GM19395 (cell line): ENCODE measurements around the gene GABRP.

Source experiments
- ATAC-seq: cut with Tn5 transposase; IDR thresholded peaks from one replicate; pipeline ENCODE4 v1.9.1; 2021; ENCODE audit warnings: mild to moderate bottlenecking, moderate library complexity; ENCODE audit not compliant: unreplicated experiment

Gene GABRP

DNA sequence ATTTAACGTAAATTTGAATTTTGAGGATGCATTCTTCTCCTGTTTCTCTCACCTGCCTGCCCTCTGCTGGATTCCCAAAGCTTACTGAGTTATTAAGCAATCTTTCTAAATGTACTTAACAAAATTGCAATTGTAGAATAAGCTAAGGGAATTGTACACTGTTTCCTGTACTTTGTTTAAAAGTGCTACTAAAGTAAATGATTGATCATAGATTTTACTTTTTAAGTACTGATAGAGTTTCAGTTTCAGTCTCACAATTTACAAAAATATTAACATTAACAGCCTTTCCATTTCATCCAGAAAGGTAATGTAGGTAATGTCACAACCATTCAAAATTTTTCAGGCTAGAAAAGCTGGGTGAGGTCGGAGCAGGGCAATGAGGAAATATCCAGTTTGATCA is 73.5 kb downstream of the GABRP start:
- no peak for ATAC-seq

DNA sequence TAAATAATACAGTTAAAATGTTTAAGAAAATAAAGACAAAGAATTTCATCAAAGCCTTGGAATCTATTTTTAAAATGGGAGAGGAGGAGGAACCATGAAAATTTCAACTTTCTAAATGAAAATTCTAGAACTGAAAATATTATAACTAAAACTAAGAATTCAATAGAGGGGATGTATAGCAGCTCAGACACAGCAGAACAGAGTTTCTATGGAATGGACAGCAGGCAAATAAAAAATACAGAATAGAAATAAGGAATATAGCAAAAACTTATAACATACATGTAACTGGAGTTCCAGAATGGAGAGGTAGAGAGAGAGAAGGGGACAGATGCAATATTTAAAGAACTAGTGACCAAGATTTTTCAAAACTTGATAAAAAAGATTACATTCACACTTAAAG is 76.9 kb downstream of the GABRP start:
- ATAC-seq = no peak

DNA sequence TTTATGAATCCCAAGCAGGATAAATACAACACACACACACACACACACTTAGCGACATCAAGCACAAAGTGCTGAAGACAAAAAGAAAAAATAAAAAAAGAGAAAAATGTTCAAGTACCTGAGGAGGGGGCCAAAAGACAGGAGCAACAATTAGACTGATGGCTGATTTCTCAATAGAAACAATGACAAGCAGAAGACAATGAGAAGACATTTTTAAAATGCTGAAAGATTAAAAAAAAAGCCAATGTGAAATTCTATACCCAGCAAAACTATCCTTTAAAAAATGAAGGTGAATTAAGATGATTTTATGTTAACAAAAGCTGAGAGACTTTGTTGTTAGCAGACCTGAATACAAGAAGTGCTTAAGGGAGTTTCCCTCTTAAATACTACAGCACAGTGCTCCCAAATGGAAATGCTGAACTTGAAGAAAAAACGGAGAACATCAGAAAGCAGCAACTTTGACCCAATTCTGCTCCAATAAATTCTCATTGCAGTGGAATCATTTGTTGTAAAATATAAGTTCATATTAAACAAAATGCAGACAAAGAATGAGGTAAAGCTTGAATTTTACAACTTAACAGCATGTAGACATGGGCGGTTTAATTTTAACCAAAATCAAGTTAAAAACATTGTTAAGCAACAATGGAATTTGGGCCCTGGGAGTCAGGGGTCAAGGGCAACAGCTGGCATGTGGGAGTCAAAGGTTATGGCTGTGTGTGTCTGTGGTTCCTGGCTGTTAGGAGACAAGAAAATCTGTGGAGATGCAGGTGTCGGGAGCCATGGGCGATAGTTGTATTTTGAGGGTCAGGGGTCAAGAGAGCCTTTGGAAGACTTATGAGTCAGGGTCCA is 77.5 kb downstream of the GABRP start:
- no peak for ATAC-seq

DNA sequence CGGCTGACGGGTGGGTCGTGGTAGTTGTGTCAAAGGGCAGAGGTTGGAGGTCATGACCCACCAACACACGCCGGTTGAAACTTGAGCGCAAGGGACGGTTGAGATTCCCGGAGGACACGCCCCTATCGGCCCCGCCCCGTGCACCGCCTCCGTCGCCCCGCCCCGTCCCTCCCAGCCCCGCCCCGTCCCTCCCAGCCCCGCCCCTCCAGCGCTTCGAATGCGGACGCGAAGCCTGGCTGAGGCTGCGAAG is 78.1 kb downstream of the GABRP start:
- no peak for ATAC-seq

DNA sequence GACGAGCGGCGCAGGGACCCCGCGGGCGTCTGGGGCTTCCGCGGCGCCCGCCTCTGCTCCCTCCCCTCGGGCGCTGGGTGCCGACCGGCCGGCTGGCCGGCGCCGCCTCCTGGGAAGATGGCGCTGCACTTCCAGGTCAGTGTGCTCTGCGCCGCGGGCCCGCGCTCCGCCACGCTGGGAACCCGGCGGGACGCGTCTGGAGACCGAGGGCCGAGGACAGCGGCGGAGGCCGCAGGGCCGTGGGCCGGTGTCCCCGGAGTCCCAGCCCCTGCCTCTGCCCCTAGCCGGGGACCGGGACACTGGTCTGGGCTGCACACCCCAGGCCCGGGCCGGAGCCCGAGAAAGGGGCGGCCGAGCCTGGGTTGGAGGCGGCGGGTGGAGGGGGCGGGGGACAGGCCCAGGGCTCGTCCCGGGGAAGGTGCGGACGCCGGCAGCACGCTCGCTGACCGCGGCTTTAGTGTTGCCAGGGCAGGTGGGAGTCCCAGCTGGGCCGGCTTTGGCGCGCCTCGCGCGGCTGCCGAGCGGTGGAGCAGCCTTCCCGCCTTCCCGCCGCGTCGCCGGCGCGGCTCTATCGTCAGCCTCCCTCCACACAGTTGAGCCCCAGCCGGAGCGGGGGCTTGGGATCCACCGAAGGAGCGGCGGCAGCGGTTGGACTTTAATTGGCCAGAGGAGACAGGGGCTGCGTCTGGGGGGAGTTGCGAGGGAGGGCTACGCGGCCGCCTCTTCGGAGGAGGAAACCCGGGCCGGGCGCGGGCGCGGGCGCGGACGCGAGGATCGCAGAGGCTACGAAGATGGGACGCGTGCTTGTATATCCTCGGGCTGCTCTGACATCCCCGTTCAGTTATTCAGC is 78.6 kb downstream of the GABRP start, which contains the start of gene RANBP17:
TSS of gene RANBP17 (plus strand) at position 102 of the 850 bp plus-strand sequence.
- ATAC-seq = no peak

DNA sequence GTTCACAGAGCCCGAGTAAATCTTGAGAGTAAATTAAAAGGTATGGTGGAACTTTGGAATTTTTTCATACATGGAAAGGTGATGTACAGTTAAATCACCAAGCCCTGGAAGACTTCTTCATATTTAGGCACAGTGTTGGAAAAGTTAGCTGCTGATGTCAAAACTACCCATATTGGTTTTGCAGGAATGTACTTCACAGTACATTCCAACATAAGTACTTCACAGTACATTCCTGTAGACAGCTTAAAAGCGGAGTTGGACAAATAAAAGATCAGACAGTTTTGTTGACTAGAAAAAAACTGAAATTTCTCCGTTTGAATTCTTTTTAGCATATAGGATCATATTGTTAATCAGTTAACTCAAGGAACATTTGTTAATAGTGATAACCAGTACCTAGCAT is 80.1 kb downstream of the GABRP start:
- ATAC-seq = no peak
